NCI-H460 (cell line): ENCODE data around the gene YPEL3. TPM values are rescaled to one million over a fixed set of nuclear protein-coding genes. Genes with fewer than 3 reads are reported as not detected.
A peak's percentile ranks its signal among the peaks of the same experiment; 100 is the strongest.

Experiments used
- DNase-seq: peaks from one replicate; pipeline ENCODE4 v3.0.0-alpha.2; 2016; ENCODE audit warnings: low read depth; ENCODE audit errors: extremely low read depth
- total RNA-seq: library from RNA; depleted of rRNA; stranded (reverse); fragments of >200 nt; shearing (Covaris generic); gene quantifications from 2 replicates; pipeline ENCODE4 v1.2.3, GENCODE V29; 2014; rRNA removed

YPEL3 gene
- total RNA-seq, 1 experiment from 2014 or later = 8.0 TPM

GRCh38 chr16:30053376-30054015, 42.5 kb downstream of the YPEL3 start:
- no peak for DNase-seq

DNA sequence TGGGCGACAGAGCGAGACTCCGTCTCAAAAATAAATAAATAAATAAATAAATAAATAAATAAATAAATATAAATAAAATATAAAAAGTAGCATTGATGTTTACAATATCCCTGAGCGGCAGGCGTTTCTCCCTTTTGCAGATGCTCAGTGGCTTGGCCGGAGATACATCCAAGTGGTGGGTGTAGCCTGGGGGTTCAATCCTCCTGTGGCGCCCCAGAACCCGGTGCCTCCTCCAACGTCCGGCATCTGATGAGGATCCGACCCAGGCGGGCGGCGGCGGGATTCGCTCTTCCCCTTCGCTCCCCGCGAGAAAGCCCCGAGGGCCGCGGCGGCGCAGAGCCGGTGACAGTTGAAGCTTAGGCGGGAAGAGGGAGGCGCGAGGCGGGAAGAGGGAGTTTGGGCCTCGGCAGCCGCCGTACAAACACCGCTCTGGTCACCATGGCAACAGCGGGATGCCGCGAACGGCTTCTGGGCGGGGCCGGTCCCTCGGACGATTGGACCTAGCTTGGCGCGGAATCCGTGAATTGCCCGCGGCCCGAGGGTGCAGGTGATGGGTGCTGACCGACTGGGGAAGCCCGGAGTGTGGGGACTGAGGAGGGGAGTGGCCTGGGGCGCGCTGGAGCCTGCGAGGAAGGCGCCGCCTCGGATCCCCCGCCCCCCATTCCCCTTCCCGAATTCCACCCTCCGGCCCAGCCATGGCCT, 43.2 kb downstream of the YPEL3 start:
- peak; percentile 84 for DNase-seq

- no peak for DNase-seq
These were observed 44.5 kb downstream of the YPEL3 start for GRCh38 chr16:30051518-30051917.

GRCh38 chr16:30049871-30050270, 46.1 kb downstream of the YPEL3 start:
- DNase-seq = no peak

GRCh38 chr16:30046588-30046987, 49.4 kb downstream of the YPEL3 start:
- no peak for DNase-seq

GRCh38 chr16:30046178-30046577, 49.8 kb downstream of the YPEL3 start:
- DNase-seq = no peak

Other genes with a start within 250 kb of the YPEL3 start
- gene CDIPT, start 233.0 kb downstream of the YPEL3 start, total RNA-seq = 65.5 and 69.3 TPM in 2 replicates
- gene SEZ6L2, start 196.7 kb downstream of the YPEL3 start, total RNA-seq = 14.7 and 18.7 TPM in 2 replicates
- gene ASPHD1, start 195.7 kb downstream of the YPEL3 start, total RNA-seq = 8.5 and 11.6 TPM in 2 replicates
- gene KCTD13, start 170.0 kb downstream of the YPEL3 start, total RNA-seq = 20.1 and 24.0 TPM in 2 replicates
- gene TMEM219, start 134.1 kb downstream of the YPEL3 start, total RNA-seq = 67.8 and 68.5 TPM in 2 replicates
- 20.4 and 22.0 TPM in 2 replicates for gene TAOK2, start 122.3 kb downstream of the YPEL3 start, total RNA-seq
- gene HIRIP3, start 100.6 kb downstream of the YPEL3 start, total RNA-seq = 12.2 and 15.0 TPM in 2 replicates
- gene INO80E, start 100.0 kb downstream of the YPEL3 start, total RNA-seq = 81.3 and 87.8 TPM in 2 replicates
- gene DOC2A, start 85.2 kb downstream of the YPEL3 start, total RNA-seq = 0.61 and 1.1 TPM in 2 replicates
- gene C16orf92, start 73.0 kb downstream of the YPEL3 start, total RNA-seq = not detected in 2 replicates
- 0.07 TPM in 1 of 2 replicates, not detected in the other for gene TLCD3B, start 64.9 kb downstream of the YPEL3 start, total RNA-seq
- gene ALDOA, start 30.5 kb downstream of the YPEL3 start, total RNA-seq = 1,739 and 2,065 TPM in 2 replicates
- 72.1 and 81.6 TPM in 2 replicates for gene PPP4C, start 20.2 kb downstream of the YPEL3 start, total RNA-seq
- 0.30 and 0.38 TPM in 2 replicates for gene TBX6, start 4.3 kb downstream of the YPEL3 start, total RNA-seq
- 0.67 and 0.89 TPM in 2 replicates for gene GDPD3, start 17.3 kb upstream of the YPEL3 start, total RNA-seq
- 16.9 and 22.3 TPM in 2 replicates for gene MAPK3, start 27.0 kb upstream of the YPEL3 start, total RNA-seq
- 0.64 TPM in 1 of 2 replicates, not detected in the other for gene CORO1A, start 87.4 kb upstream of the YPEL3 start, total RNA-seq
- gene BOLA2B, start 97.5 kb upstream of the YPEL3 start, total RNA-seq = 60.8 and 85.7 TPM in 2 replicates
- 31.4 and 35.7 TPM in 2 replicates for gene SLX1A, start 97.7 kb upstream of the YPEL3 start, total RNA-seq
- gene SULT1A3, start 103.0 kb upstream of the YPEL3 start, total RNA-seq = 2.8 and 4.4 TPM in 2 replicates
- gene NPIPB13, start 152.3 kb upstream of the YPEL3 start, total RNA-seq = 1.1 and 2.8 TPM in 2 replicates